GM19468 (cell line): ENCODE data around the gene FUBP3.
"Not testable (repeated sequence)": the region's sequence is repeated elsewhere in the genome, so short reads cannot be mapped to it uniquely, and the experiment has no call there.

Source experiments
- ATAC-seq: cut with Tn5 transposase; IDR thresholded peaks from one replicate; pipeline ENCODE4 v1.9.1; 2021; ENCODE audit warnings: mild to moderate bottlenecking, moderate library complexity, moderate number of reproducible peaks; ENCODE audit not compliant: unreplicated experiment; ENCODE audit errors: extremely low read depth

Gene FUBP3

GRCh38 chr9:130555968-130556367 is 23.4 kb upstream of the FUBP3 start:
- no peak for ATAC-seq

- no peak for ATAC-seq
Observed at GRCh38 chr9:130556396-130557076, 22.8 kb upstream of the FUBP3 start.

- no peak for ATAC-seq
Observed at GRCh38 chr9:130557077-130557468, 22.3 kb upstream of the FUBP3 start.

GRCh38 chr9:130561056-130561455 is 18.3 kb upstream of the FUBP3 start:
- no peak for ATAC-seq

GRCh38 chr9:130562525-130562924 is 16.9 kb upstream of the FUBP3 start:
- ATAC-seq = not testable (repeated sequence)

GRCh38 chr9:130563797-130564196 is 15.6 kb upstream of the FUBP3 start:
- ATAC-seq = no peak

GRCh38 chr9:130565792-130566191 is 13.6 kb upstream of the FUBP3 start:
- no peak for ATAC-seq

GRCh38 chr9:130570208-130570607 is 9.2 kb upstream of the FUBP3 start:
- ATAC-seq = no peak

GRCh38 chr9:130575514-130575913 is 3.9 kb upstream of the FUBP3 start:
- ATAC-seq = no peak

GRCh38 chr9:130576176-130576575 is 3.2 kb upstream of the FUBP3 start:
- ATAC-seq = no peak

GRCh38 chr9:130579738-130580463 is 524 bp downstream of the FUBP3 start:
- no peak for ATAC-seq

GRCh38 chr9:130581766-130582165 is 2.4 kb downstream of the FUBP3 start:
- ATAC-seq = no peak

- ATAC-seq = no peak
Observed at GRCh38 chr9:130583271-130583670, 3.9 kb downstream of the FUBP3 start.

GRCh38 chr9:130587921-130588320 is 8.5 kb downstream of the FUBP3 start:
- no peak for ATAC-seq

GRCh38 chr9:130588416-130588815 is 9.0 kb downstream of the FUBP3 start:
- ATAC-seq = no peak

GRCh38 chr9:130589754-130590153 is 10.4 kb downstream of the FUBP3 start:
- ATAC-seq = no peak

GRCh38 chr9:130590305-130590704 is 10.9 kb downstream of the FUBP3 start:
- no peak for ATAC-seq

GRCh38 chr9:130593020-130593419 is 13.6 kb downstream of the FUBP3 start:
- no peak for ATAC-seq

GRCh38 chr9:130597228-130597627 is 17.9 kb downstream of the FUBP3 start:
- ATAC-seq = no peak

GRCh38 chr9:130598188-130598587 is 18.8 kb downstream of the FUBP3 start:
- no peak for ATAC-seq

- no peak for ATAC-seq
Observed at GRCh38 chr9:130599625-130600024, 20.2 kb downstream of the FUBP3 start.

- no peak for ATAC-seq
Observed at GRCh38 chr9:130601100-130601499, 21.7 kb downstream of the FUBP3 start.
